Activated CD4-positive, alpha-beta memory T cell treated with anti-CD3 and anti-CD28 coated beads, Interleukin-2, amount 10 ng/mL, durations not matched to agents 7 days and 5 days (primary cell): ENCODE data around the gene SCCPDH. TPM values are rescaled to one million over a fixed set of nuclear protein-coding genes. Genes with fewer than 3 reads are reported as not detected.

ENCODE experiments used
- CTCF ChIA-PET: fragments of 350-600 bp; sonication (Branson Sonifier 250); formaldehyde crosslinking; loops from one replicate; lab custom pipeline; 2021; ENCODE audit warnings: antibody characterized with exemption, inconsistent platforms; lab: Charles Lee
- POLR2A ChIA-PET: fragments of 350-600 bp; sonication (Branson Sonifier 250); formaldehyde crosslinking; loops from one replicate; lab custom pipeline; 2021; ENCODE audit warnings: antibody characterized with exemption; lab: Charles Lee
- DNase-seq: peaks from one replicate; pipeline ENCODE4 v3.0.0-alpha.2; 2020
- H3K27ac Mint-ChIP-seq: one replicate; pipeline ENCODE4 v1.8.0; 2021; ENCODE audit warnings: mild to moderate bottlenecking, mixed read lengths
- H3K27me3 Mint-ChIP-seq: one replicate; pipeline ENCODE4 v1.8.0; 2021; ENCODE audit warnings: mixed read lengths
- H3K36me3 Mint-ChIP-seq: one replicate; pipeline ENCODE4 v1.8.0; 2021; ENCODE audit warnings: low read depth, mixed read lengths
- H3K4me1 Mint-ChIP-seq: one replicate; pipeline ENCODE4 v1.8.0; 2021; ENCODE audit warnings: mixed read lengths
- H3K4me3 Mint-ChIP-seq: one replicate; pipeline ENCODE4 v1.8.0; 2021; ENCODE audit warnings: mild to moderate bottlenecking, mixed read lengths
- H3K9me3 Mint-ChIP-seq: one replicate; pipeline ENCODE4 v1.8.0; 2021; ENCODE audit warnings: mixed read lengths
- total RNA-seq, 2 experiments: library from RNA; stranded (reverse); gene quantifications; one replicate each; pipeline ENCODE4 v1.2.3, GENCODE V29; 2021

Gene SCCPDH, protein sequence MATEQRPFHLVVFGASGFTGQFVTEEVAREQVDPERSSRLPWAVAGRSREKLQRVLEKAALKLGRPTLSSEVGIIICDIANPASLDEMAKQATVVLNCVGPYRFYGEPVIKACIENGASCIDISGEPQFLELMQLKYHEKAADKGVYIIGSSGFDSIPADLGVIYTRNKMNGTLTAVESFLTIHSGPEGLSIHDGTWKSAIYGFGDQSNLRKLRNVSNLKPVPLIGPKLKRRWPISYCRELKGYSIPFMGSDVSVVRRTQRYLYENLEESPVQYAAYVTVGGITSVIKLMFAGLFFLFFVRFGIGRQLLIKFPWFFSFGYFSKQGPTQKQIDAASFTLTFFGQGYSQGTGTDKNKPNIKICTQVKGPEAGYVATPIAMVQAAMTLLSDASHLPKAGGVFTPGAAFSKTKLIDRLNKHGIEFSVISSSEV
- total RNA-seq = 1 to 10 TPM; 7.7 to 8.1 TPM

DNA sequence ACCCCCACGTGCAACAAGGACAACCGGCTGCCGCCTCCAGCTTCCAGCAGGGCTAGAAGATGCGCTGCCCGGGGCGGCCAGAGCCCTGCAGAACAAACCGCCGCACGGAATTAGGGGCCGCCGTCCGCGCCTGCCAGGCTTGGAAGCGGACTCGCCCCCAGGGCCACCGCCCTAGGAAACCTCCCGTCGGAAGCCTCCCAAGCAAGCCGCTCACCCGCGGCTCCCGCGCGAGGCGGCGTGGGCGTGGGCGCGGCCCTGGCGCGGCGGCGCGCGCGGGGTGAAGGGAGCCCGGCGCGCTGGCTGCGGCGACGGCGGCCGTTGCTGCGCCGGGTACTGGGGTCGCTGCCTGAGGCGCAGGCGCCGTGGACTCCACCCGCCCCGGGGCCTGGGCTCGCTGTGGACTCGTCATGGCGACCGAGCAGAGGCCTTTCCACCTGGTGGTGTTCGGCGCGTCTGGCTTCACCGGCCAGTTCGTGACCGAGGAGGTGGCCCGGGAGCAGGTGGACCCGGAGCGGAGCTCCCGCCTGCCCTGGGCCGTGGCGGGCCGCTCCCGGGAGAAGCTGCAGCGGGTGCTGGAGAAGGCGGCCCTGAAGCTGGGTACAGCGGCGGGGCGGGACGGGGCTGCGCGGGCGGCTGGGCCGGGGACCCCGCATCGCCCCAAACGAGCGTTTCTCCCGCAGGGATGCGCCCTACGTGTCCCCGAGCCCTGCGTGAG, at the start of gene SCCPDH:
Gene SCCPDH (plus strand): TSS at position 394 of the 715 bp plus-strand sequence. CDS start 14 bp downstream, at position 408.
- H3K36me3 Mint-ChIP-seq = peaks cover 24% of the 10 kb centered on the region
- POLR2A ChIA-PET = interaction anchor here (0.9 to 1.3 kb wide), 4 partner anchors 18 to 770 kb away, joined by 3 to 4 read pairs (median 4); no protein-coding TSS in a partner anchor
- peak; percentile 61 for DNase-seq
- H3K9me3 Mint-ChIP-seq = peaks cover 21% of the 10 kb centered on the region
- H3K27me3 Mint-ChIP-seq = peaks cover 9% of the 10 kb centered on the region
- H3K27ac Mint-ChIP-seq = no peak within 1 kb of the TSS
- CTCF ChIA-PET = interaction anchor here (0.6 to 1.5 kb wide), 4 partner anchors 15 to 221 kb away, joined by 3 to 4 read pairs (median 3); no protein-coding TSS in a partner anchor
- H3K4me1 Mint-ChIP-seq = peaks cover 9% of the 10 kb centered on the region
- H3K4me3 Mint-ChIP-seq = peak within 1 kb of the TSS; percentile 82

GRCh38 chr1:246677842-246678241, 46.4 kb upstream of the SCCPDH start:
- Mint-ChIP-seq H3K36me3 (no peaks in the 10 kb centered on the region), H3K27ac (no peak overlapping the region), H3K4me1 (no peaks in the 10 kb centered on the region), H3K9me3 (no peaks in the 10 kb centered on the region), H3K27me3 (no peaks in the 10 kb centered on the region), H3K4me3 (no peak overlapping the region)
- ChIA-PET CTCF (no interaction called here), POLR2A (no interaction called here)
- DNase-seq = no peak

DNA sequence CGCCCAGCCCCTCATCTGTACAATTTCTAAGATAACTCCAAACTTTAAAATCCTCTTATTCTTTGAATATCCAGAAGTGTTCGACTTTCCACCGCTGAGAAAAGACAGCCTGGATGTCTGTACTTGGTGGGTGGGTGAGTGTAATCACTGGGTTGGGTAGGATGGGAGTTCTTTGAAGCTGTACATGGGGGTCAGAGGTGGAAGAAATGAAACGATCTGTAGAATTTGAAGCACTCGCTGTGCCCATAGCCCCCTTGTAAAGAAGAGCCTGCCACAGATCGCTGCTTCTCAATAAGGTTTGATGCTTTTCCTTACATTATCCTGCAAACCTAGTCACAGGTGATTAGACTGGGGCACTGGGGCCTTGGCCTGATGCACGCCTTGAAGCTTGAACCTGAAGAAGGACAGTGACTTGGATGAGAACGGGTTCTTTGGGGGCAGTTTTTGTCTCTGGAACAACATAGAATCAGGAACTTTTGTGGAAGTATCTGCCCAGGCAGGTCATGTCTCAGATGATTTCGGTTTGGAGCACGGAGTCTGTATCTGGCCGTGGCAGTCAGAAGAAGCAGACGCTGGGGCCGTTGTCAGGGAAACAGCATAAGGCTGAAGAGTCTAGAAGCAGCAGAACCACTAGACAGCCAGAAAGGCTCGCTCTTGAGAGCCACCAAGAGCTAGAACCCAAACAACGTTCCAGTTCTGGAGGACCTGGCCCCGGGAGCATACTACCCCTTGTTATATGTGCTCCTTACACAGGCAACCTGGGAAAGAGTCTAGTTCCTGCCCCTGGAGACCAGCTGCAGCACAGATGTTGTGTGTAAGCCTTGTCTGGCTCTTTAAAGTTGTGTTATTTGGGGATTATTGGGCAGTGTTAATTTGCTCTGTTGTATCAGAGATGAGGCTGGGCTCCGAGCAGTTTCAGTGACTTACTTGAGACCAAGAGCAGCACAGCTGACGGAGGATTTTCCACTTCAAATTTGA, 45.1 kb upstream of the SCCPDH start:
- Mint-ChIP-seq H3K4me1 (no peaks in the 10 kb centered on the region), H3K9me3 (no peaks in the 10 kb centered on the region), H3K27ac (no peak overlapping the region), H3K36me3 (no peaks in the 10 kb centered on the region), H3K4me3 (no peak overlapping the region), H3K27me3 (no peaks in the 10 kb centered on the region)
- CTCF ChIA-PET = no interaction called here
- POLR2A ChIA-PET = no interaction called here
- no peak for DNase-seq

- H3K4me1 Mint-ChIP-seq = no peaks in the 10 kb centered on the region
- H3K9me3 Mint-ChIP-seq = no peaks in the 10 kb centered on the region
- H3K4me3 Mint-ChIP-seq = no peak overlapping the region
- CTCF ChIA-PET = no interaction called here
- H3K36me3 Mint-ChIP-seq = no peaks in the 10 kb centered on the region
- no peak overlapping the region for H3K27ac Mint-ChIP-seq
- no peaks in the 10 kb centered on the region for H3K27me3 Mint-ChIP-seq
- no peak for DNase-seq
- POLR2A ChIA-PET = no interaction called here
Observed at GRCh38 chr1:246679794-246680177, 44.4 kb upstream of the SCCPDH start.

DNA sequence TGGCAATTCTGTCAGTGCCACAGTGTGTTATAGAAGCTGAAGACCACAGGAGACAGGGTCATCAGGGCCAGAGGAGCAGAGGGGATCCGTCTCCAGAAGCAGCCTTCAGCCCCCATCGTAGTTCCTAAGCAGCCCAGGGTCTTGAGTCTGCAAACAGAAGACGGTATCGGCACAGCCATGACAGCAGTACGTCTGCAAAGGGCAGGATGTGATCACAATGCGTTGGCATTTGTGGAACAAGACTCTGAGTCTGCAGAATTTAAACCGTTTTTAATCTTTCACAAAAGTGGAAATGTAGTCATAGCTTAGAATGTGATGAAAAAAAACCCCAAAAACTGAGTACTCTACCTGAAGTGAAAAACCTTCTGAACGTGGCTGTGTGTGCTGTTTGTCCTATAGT, 44.0 kb upstream of the SCCPDH start:
- no peaks in the 10 kb centered on the region for H3K27me3 Mint-ChIP-seq
- H3K4me3 Mint-ChIP-seq = no peak overlapping the region
- H3K36me3 Mint-ChIP-seq = no peaks in the 10 kb centered on the region
- H3K9me3 Mint-ChIP-seq = no peaks in the 10 kb centered on the region
- DNase-seq = no peak
- no peak overlapping the region for H3K27ac Mint-ChIP-seq
- POLR2A ChIA-PET = no interaction called here
- CTCF ChIA-PET = no interaction called here
- no peaks in the 10 kb centered on the region for H3K4me1 Mint-ChIP-seq

DNA sequence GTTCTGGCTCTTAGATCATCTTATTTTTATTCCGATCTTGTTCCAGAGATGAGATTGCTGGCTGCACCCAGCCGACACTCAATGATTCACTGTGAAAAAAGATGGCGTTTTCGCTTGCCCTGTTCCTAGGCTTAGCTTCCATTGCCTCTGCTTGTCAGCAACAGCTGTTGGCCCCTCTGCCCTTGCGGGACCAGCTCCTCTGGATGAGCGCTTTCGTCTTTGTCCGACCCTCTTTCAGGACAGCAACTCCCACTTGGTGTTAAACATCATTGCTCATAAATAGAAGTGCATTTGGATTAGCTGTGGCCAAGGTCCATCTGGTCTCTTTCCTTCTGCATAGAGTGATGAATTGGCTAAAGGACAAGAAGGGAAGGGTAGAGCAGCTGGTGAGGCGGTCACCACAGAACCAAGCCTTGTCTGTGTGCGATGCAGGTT, 43.5 kb upstream of the SCCPDH start:
- H3K4me3 Mint-ChIP-seq = no peak overlapping the region
- no peaks in the 10 kb centered on the region for H3K36me3 Mint-ChIP-seq
- H3K27ac Mint-ChIP-seq = no peak overlapping the region
- H3K9me3 Mint-ChIP-seq = no peaks in the 10 kb centered on the region
- POLR2A ChIA-PET = no interaction called here
- no peaks in the 10 kb centered on the region for H3K27me3 Mint-ChIP-seq
- H3K4me1 Mint-ChIP-seq = no peaks in the 10 kb centered on the region
- CTCF ChIA-PET = interaction anchor here (0.7 kb wide), 1 partner anchor 368 kb away, joined by 4 read pairs; no protein-coding TSS in a partner anchor
- no peak for DNase-seq

DNA sequence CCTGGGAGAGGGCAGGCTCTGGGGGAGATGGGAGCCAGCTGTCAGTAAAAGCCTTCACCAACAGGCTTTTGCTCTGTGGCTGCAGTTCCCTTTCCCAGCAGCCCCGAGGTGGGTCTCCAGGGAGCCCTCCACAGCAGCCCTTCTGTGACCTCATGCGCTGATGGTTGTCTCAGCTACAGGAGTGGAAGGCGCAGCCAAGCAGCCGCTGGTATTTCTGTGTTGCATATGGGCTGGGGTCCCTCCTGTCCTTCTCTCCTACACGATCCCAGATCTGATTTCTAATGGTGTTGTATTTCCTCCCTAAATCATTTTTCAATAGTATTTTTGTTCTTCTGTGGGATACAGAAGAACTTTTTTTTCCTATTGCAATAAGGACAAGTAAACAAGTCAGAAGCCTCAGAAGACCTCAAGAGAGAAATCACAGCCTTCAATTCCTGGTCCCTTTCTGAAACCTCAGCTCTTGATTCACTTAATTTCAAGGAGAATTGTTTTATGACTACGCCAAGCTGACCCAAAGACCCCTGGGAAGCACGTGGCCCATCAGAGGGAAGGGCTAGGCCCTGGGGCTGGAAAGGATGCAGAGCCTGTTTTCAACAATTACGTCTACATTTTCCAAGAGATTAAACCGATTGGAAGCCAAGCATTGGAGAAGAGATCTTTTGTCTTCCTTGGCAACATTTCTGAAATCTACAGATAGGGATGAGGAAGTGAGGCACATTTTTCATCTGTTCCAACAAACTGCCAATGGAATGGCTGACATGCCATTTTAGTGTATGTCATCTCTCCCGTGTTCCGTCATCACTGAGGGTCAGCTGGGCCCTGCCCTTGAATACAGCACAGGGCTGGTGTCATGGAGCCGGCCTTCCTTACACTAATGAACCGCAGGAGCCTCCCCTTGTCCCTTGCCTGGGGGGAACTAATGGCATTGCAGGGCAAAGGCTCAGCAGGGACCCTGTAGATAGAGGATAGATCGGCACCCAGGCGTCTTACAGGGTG, 42.0 kb upstream of the SCCPDH start:
- DNase-seq = no peak
- H3K27me3 Mint-ChIP-seq = no peaks in the 10 kb centered on the region
- H3K4me3 Mint-ChIP-seq = no peak overlapping the region
- ChIA-PET CTCF (no interaction called here), POLR2A (no interaction called here)
- H3K36me3 Mint-ChIP-seq = no peaks in the 10 kb centered on the region
- H3K27ac Mint-ChIP-seq = no peak overlapping the region
- H3K9me3 Mint-ChIP-seq = no peaks in the 10 kb centered on the region
- H3K4me1 Mint-ChIP-seq = no peaks in the 10 kb centered on the region

GRCh38 chr1:246683521-246683920, 40.7 kb upstream of the SCCPDH start:
- no peaks in the 10 kb centered on the region for H3K27me3 Mint-ChIP-seq
- ChIA-PET CTCF (no interaction called here), POLR2A (interaction anchor here (0.9 kb wide), 1 partner anchor 117 kb away, joined by 3 read pairs; the partner anchor contains the start of genes CNST and TFB2M)
- no peaks in the 10 kb centered on the region for H3K9me3 Mint-ChIP-seq
- no peaks in the 10 kb centered on the region for H3K36me3 Mint-ChIP-seq
- no peak overlapping the region for H3K4me3 Mint-ChIP-seq
- DNase-seq = no peak
- no peaks in the 10 kb centered on the region for H3K4me1 Mint-ChIP-seq
- no peak overlapping the region for H3K27ac Mint-ChIP-seq

- Mint-ChIP-seq H3K4me3 (no peak overlapping the region), H3K27me3 (no peaks in the 10 kb centered on the region), H3K4me1 (peaks cover 1% of the 10 kb centered on the region), H3K36me3 (no peaks in the 10 kb centered on the region), H3K9me3 (no peaks in the 10 kb centered on the region), H3K27ac (no peak overlapping the region)
- POLR2A ChIA-PET = no interaction called here
- CTCF ChIA-PET = interaction anchor here (1.1 to 1.5 kb wide), 2 partner anchors 189 to 197 kb away, joined by 3 read pairs; no protein-coding TSS in a partner anchor
- no peak for DNase-seq
Observed at GRCh38 chr1:246687002-246687401, 37.2 kb upstream of the SCCPDH start.

GRCh38 chr1:246689409-246690008, 34.7 kb upstream of the SCCPDH start:
- CTCF ChIA-PET = interaction anchor here (0.7 to 1.9 kb wide), 9 partner anchors 11 to 192 kb away, joined by 3 to 7 read pairs (median 3); no protein-coding TSS in a partner anchor
- no peaks in the 10 kb centered on the region for H3K27me3 Mint-ChIP-seq
- H3K9me3 Mint-ChIP-seq = peaks cover 11% of the 10 kb centered on the region
- peaks cover 1% of the 10 kb centered on the region for H3K4me1 Mint-ChIP-seq
- peak; percentile 37 for DNase-seq
- no peak overlapping the region for H3K27ac Mint-ChIP-seq
- POLR2A ChIA-PET = no interaction called here
- no peak overlapping the region for H3K4me3 Mint-ChIP-seq
- H3K36me3 Mint-ChIP-seq = peaks cover 5% of the 10 kb centered on the region

- Mint-ChIP-seq H3K27ac (no peak overlapping the region), H3K4me3 (no peak overlapping the region), H3K27me3 (no peaks in the 10 kb centered on the region), H3K36me3 (peaks cover 5% of the 10 kb centered on the region), H3K9me3 (peaks cover 16% of the 10 kb centered on the region), H3K4me1 (peaks cover 1% of the 10 kb centered on the region)
- DNase-seq = no peak
- ChIA-PET POLR2A (no interaction called here), CTCF (interaction anchor here (1.0 to 1.9 kb wide), 5 partner anchors 16 to 192 kb away, joined by 3 to 7 read pairs (median 3); no protein-coding TSS in a partner anchor)
Observed at GRCh38 chr1:246690100-246690499, 34.1 kb upstream of the SCCPDH start.
